Right lobe of liver (tissue), 6 donors: Measurements from ENCODE around the gene MAP1B. TPM values are rescaled to one million over a fixed set of nuclear protein-coding genes. Genes with fewer than 3 reads are reported as not detected.

Source experiments
- ATAC-seq, 4 donors: fragments of 200-7000 bp; cut with Tn5 transposase; one replicate each; pipeline ENCODE4 v1.9.1; 2020; ENCODE audit warnings: mild to moderate bottlenecking in 4 of 4, moderate library complexity in 4 of 4
- DNase-seq, 3 donors: peaks; one replicate each; pipeline ENCODE4 v3.0.0-alpha.2; 2020
- H3K27ac ChIP-seq, 3 donors: fragments of 200-600 bp; one replicate each; pipeline ENCODE4 v1.8.0; 2022
- H3K27me3 ChIP-seq, 2 donors: fragments of 200-600 bp; one replicate each; pipeline ENCODE4 v1.8.0; 2022
- H3K36me3 ChIP-seq, 4 donors: fragments of 200-600 bp; sonication (generic) in 1 of 4; one replicate each; pipeline versions ENCODE4 v1.5.1 to v1.8.0; 2017 to 2022; ENCODE audit warnings: control low read depth in 1 of 4
- H3K4me1 ChIP-seq, 4 donors: fragments of 200-600 bp; sonication (generic) in 1 of 4; one replicate each; pipeline versions ENCODE4 v1.5.1 to v1.8.0; 2017 to 2022; ENCODE audit warnings: control low read depth in 1 of 4
- H3K4me3 ChIP-seq, 3 donors: fragments of 200-600 bp; one replicate each; pipeline ENCODE4 v1.8.0; 2022
- H3K9me3 ChIP-seq, 4 donors: fragments of 200-600 bp; sonication (generic) in 1 of 4; one replicate each; pipeline versions ENCODE4 v1.5.1 to v1.8.0; 2017 to 2022; ENCODE audit warnings: control low read depth in 1 of 4
- CTCF ChIP-seq, 4 donors: fragments of 200-600 bp in 3 of 4; fragments of 450-650 bp in 1 of 4; IDR thresholded peaks; one replicate each; pipeline versions ENCODE4 v1.5.1 to v1.8.0; 2016 to 2022; ENCODE audit warnings: antibody characterized with exemption in 4 of 4, mild to moderate bottlenecking in 2 of 4
- POLR2A ChIP-seq: fragments of 450-650 bp; IDR thresholded peaks from one replicate; pipeline ENCODE4 v1.6.1; 2017; ENCODE audit warnings: antibody characterized with exemption, mild to moderate bottlenecking
- WGBS: methylation state at CpG from one replicate; pipeline ENCODE4 v1.1.6; 2018; ENCODE audit warnings: low coverage, low lambda C conversion rate; ENCODE audit not compliant: insufficient coverage; ENCODE audit errors: missing lambda C conversion rate; 5-methylcytosine and 5-hydroxymethylcytosine counted together
- intact Hi-C, 2 donors: fragments of 100-400 bp; cut with DNase I; formaldehyde crosslinking; loops; one replicate each; pipeline versions ENCODE4 v1.11.2 to v1.14.1; 2022
- total RNA-seq, 6 experiments: library from RNA; depleted of rRNA in 2 of 6; stranded (reverse); fragments of >200 nt in 2 of 6; fragmentation: NEBNext Ultra II Directional in 3 of 6; extraction: Animal tissue kit (Norgen Biotek cat#: 25700) in 3 of 6; gene quantifications; one replicate each; pipeline versions ENCODE4 v1.1.0 to v1.2.4, GENCODE V29; 2016 to 2023
- donor health status: DM: no; HTN: yes; CAD: no.
- donor health status: DM: no; HTN: no; CAD: no.
- donor health status: DM: no; HTN: no; CAD: no.
- donor health status: DM: no; HTN: yes; CAD: no.
- donor health status: DM: no; HTN: yes; CAD: no.

Gene MAP1B
- total RNA-seq, 6 experiments from 2014 or later: 2.4 to 14.0 (median 5.3) TPM

- intact Hi-C loops: no loop called here
- H3K4me1 ChIP-seq: no peaks in the 10 kb centered on the region
- DNase-seq: no peak
- H3K36me3 ChIP-seq: no peaks in the 10 kb centered on the region
- H3K9me3 ChIP-seq: no peaks in the 10 kb centered on the region
- H3K27me3 ChIP-seq: no peaks in the 10 kb centered on the region
- no peak overlapping the region for H3K27ac ChIP-seq
- no peak for ATAC-seq
- H3K4me3 ChIP-seq: no peak overlapping the region
- TF ChIP-seq POLR2A: no peak
- TF ChIP-seq CTCF (IDR thresholded peaks at IDR 0.05): no peak
These were observed 10.0 kb downstream of the MAP1B start for GRCh38 chr5:72117307-72117706.

- no peak for DNase-seq
- no peaks in the 10 kb centered on the region for H3K4me1 ChIP-seq
- H3K36me3 ChIP-seq: no peaks in the 10 kb centered on the region
- WGBS: 56% methylated on average over 10 of the region's 12 CpGs
- H3K27ac ChIP-seq: no peak overlapping the region
- ATAC-seq: no peak
- H3K27me3 ChIP-seq: no peaks in the 10 kb centered on the region
- H3K9me3 ChIP-seq: no peaks in the 10 kb centered on the region
- TF ChIP-seq CTCF (IDR thresholded peaks at IDR 0.05) (no peak), POLR2A (no peak)
- intact Hi-C loops: no loop called here
- no peak overlapping the region for H3K4me3 ChIP-seq
These were observed 13.9 kb downstream of the MAP1B start for GRCh38 chr5:72121052-72121779.

GRCh38 chr5:72121780-72122445 lies 14.6 kb downstream of the MAP1B start:
- Histone ChIP-seq H3K36me3 (no peaks in the 10 kb centered on the region), H3K9me3 (no peaks in the 10 kb centered on the region), H3K4me3 (no peak overlapping the region), H3K27ac (no peak overlapping the region), H3K4me1 (no peaks in the 10 kb centered on the region), H3K27me3 (no peaks in the 10 kb centered on the region)
- TF ChIP-seq CTCF (IDR thresholded peaks at IDR 0.05) (no peak), POLR2A (no peak)
- DNase-seq (no peak), ATAC-seq (no peak)
- WGBS: 37% methylated on average over 8 of the region's 12 CpGs
- intact Hi-C loops: no loop called here

- Histone ChIP-seq H3K27ac (no peak overlapping the region), H3K27me3 (no peaks in the 10 kb centered on the region), H3K4me3 (no peak overlapping the region), H3K4me1 (no peaks in the 10 kb centered on the region), H3K36me3 (no peaks in the 10 kb centered on the region), H3K9me3 (no peaks in the 10 kb centered on the region)
- TF ChIP-seq POLR2A: no peak
- TF ChIP-seq CTCF (IDR thresholded peaks at IDR 0.05): no peak
- no peak for ATAC-seq
- 89% methylated on average over 3 of the region's 3 CpGs for WGBS
- no peak for DNase-seq
- intact Hi-C loops: no loop called here
These were observed 15.3 kb downstream of the MAP1B start for GRCh38 chr5:72122602-72123001.
